Activated CD4-positive, alpha-beta T cell treated with anti-CD3 and anti-CD28 coated beads, Interleukin-2, Interleukin-6, amounts not matched to agents 100 ng/mL and 50 ng/mL, durations not matched to agents 16 hours and 8 hours (primary cell): ENCODE data around the gene BAIAP2L1.
A peak's percentile ranks its signal among the peaks of the same experiment; 100 is the strongest.
"Not testable (repeated sequence)": the region's sequence is repeated elsewhere in the genome, so short reads cannot be mapped to it uniquely, and the experiment has no call there.

Source experiments
- DNase-seq: peaks from one replicate; pipeline ENCODE4 v3.0.0-alpha.2; 2020

BAIAP2L1 gene

GRCh38 chr7:98400542-98401340, at the start of gene BAIAP2L1:
BAIAP2L1 (minus strand) TSS chr7:98401090; CDS start chr7:98400852, 238 bp downstream.
- peak; percentile 82 for DNase-seq

GRCh38 chr7:98448766-98449165, 47.9 kb upstream of the BAIAP2L1 start:
- no peak for DNase-seq

GRCh38 chr7:98440992-98441391, 40.1 kb upstream of the BAIAP2L1 start:
- not testable (repeated sequence) for DNase-seq

- no peak for DNase-seq
Measured at GRCh38 chr7:98439484-98439883, 38.6 kb upstream of the BAIAP2L1 start.

GRCh38 chr7:98434087-98434486, 33.2 kb upstream of the BAIAP2L1 start:
- no peak for DNase-seq

GRCh38 chr7:98429799-98430198, 28.9 kb upstream of the BAIAP2L1 start:
- DNase-seq = no peak

GRCh38 chr7:98423043-98423442, 22.2 kb upstream of the BAIAP2L1 start:
- peak; percentile 7 for DNase-seq

- peak; percentile 65 for DNase-seq
Measured at GRCh38 chr7:98420966-98421612, 20.2 kb upstream of the BAIAP2L1 start.

GRCh38 chr7:98419988-98420387, 19.1 kb upstream of the BAIAP2L1 start:
- not testable (repeated sequence) for DNase-seq

GRCh38 chr7:98419316-98419691, 18.4 kb upstream of the BAIAP2L1 start:
- DNase-seq = not testable (repeated sequence)

- peak; percentile 46 for DNase-seq
Measured at GRCh38 chr7:98418636-98419315, 17.9 kb upstream of the BAIAP2L1 start.

GRCh38 chr7:98418271-98418635, 17.4 kb upstream of the BAIAP2L1 start:
- no peak for DNase-seq

GRCh38 chr7:98417604-98418270, 16.8 kb upstream of the BAIAP2L1 start:
- DNase-seq = not testable (repeated sequence)

- no peak for DNase-seq
Measured at GRCh38 chr7:98414205-98414900, 13.5 kb upstream of the BAIAP2L1 start.

- not testable (repeated sequence) for DNase-seq
Measured at GRCh38 chr7:98413655-98414054, 12.8 kb upstream of the BAIAP2L1 start.

- no peak for DNase-seq
Measured at GRCh38 chr7:98409843-98410242, 9.0 kb upstream of the BAIAP2L1 start.

- DNase-seq = not testable (repeated sequence)
Measured at GRCh38 chr7:98408146-98408545, 7.3 kb upstream of the BAIAP2L1 start.

- no peak for DNase-seq
Measured at GRCh38 chr7:98406827-98407226, 5.9 kb upstream of the BAIAP2L1 start.

- DNase-seq = no peak
Measured at GRCh38 chr7:98404840-98405239, 4.0 kb upstream of the BAIAP2L1 start.

GRCh38 chr7:98399890-98400541, 874 bp downstream of the BAIAP2L1 start:
- DNase-seq = no peak

GRCh38 chr7:98399462-98399861, 1.4 kb downstream of the BAIAP2L1 start:
- DNase-seq = no peak
